GM21515 (cell line): Measurements from ENCODE around the gene MAGI1.

Experiments used
- ATAC-seq: cut with Tn5 transposase; IDR thresholded peaks from one replicate; pipeline ENCODE4 v1.9.1; 2021; ENCODE audit not compliant: unreplicated experiment

The MAGI1 gene

DNA sequence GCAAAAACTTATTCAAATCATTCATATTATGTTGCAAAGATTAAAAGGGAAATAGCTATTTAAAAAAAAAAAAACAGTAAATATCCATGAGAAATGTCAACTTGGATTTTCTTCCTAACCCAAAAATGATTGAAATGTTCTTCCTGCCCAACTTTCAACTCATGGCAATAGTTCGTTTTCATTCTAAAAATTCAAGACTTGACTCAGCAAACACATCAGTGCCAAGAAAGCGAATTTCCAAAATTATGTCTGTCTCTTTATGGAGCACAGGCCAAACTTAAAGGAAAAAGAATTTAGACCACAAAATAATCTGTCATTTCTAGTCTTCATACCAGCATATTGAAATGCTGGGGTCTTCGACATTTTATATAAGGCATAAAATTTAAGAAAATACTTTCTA, 63.7 kb downstream of the MAGI1 start:
- ATAC-seq: no peak

DNA sequence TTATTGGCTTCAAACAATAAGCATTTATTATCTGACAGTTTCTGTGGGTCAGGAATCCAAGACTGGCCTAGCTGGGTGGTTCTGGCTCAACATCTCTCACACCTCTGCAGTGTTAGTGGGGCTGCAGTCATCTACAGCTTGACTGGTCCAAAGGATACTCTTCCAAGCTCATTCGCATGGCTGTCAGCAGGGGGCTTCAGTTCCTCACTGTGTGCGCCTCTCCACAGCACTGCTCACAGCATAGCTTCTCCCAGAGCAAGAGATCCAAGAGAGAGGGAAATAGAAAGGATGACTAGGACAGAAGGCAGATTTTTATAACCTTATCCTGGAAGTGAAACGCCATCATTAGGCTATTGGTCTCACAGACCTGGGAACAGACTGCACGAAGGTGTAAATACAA, 64.2 kb downstream of the MAGI1 start:
- no peak for ATAC-seq

DNA sequence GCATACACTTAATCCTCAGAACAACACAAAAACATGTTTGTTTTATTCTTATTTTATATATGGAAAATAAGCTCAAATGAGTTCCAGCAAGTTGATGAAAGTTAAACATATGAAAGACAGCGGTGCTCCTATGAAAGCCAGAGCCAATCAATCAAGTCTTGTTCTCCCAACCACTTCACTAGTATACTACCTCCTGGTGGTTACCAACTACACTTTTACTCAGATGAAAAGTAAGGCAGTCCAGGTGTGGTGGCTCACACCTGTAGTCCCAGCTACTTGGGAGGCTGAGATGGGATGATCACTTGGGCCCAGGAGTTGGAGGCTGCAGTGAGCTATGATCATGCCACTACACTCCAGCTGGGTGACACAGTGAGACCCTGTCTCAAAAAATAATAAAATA, 66.0 kb downstream of the MAGI1 start:
- ATAC-seq: no peak

DNA sequence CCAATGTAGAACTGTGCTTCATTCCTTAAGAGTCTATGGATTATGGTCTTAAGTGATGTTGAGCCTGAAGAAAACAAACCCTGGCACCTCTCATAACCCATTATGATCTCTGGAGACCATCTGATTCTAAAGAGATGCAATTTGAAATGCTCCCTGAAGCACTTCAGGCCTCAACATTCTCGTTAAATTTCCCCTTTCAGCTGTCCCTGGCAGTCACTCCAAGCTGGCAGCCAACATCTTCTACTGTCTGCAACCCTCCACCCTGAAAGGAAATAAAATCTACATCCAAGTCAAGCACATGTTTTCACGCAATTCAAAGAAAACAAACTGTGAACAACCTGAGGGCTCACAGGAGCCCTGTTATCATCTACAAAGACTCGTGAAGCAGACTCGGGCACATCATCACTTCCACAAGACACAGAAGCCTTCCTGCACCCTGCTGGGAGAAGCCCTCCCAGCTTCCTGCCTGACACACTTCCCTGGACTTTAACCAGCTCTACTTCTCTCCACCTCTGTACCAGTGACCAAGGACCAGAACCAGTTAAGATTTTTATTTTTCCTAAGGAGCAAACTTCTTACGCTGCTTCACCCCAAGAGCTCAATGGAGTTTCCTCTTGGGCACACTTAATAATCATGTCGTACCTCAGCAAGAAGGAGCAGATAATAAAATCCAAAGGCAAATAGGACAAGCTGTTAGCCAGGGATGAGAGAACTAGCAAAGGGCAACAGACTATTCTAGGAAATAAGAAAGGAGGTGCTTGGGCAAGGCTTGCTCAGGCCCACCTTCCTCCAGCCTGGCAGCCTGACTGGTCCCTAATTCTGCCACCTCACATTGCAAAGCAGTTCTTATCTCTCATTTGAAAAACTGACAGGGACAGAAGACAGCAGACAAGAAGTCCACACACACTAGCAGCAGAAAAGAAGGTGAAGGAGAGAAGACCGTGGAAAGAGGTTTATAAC, 67.1 kb downstream of the MAGI1 start:
- no peak for ATAC-seq

DNA sequence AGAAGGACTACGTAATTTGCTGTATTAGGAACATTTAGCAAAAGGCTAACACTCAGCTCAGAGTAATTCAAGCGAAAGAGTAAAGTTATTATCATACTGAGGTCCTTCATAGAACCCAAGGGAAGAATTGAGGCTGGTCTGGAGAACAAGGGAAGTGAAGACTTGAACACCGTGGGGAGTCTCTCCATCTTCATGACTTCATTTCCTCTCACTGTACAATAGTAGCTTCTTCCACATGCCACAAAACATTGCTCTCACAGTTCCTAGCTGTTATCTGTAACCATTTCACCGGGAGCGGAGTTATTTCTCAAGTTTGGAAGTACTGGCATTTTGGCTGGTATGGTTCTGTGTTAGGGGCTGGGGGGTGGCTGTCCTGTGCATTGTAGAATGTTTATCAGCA, 69.7 kb downstream of the MAGI1 start:
- no peak for ATAC-seq

DNA sequence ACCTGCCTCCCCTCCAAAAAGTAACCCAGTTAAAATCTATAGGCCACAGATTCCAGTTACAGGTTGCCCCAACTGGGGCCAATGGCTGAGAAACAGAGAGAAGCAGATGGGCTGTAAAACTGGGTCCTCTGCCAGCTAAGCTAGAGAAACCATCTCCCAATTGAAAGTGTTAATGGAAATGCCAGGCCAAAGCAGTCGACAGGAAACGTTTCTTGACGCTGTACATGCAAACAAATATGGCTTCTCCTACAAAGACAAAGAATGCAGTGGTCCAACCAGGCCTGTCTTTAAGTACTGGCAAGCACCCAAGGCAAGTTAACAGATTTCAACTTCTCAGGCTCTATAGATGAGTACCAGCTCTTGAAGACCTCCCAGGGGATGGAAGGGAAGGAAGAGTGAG, 71.3 kb downstream of the MAGI1 start:
- no peak for ATAC-seq

DNA sequence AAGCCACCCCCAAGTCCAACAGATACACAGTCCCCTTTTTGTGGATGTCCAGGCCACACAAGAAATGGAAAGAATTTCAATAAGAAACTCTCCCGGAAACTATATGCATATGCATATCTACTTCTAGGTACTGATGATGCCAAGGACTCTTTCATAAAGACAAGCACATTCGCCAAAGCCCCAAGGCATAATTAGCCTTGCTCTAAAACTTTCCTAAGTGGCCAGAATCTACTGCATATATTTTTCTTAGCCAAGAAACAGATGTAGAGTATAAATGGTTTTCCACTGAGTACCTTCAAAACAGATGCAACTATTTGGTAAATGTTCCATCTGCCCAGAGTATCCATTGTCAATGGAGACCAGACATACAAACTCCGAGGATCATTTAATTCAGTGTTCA, 73.9 kb downstream of the MAGI1 start:
- no peak for ATAC-seq

DNA sequence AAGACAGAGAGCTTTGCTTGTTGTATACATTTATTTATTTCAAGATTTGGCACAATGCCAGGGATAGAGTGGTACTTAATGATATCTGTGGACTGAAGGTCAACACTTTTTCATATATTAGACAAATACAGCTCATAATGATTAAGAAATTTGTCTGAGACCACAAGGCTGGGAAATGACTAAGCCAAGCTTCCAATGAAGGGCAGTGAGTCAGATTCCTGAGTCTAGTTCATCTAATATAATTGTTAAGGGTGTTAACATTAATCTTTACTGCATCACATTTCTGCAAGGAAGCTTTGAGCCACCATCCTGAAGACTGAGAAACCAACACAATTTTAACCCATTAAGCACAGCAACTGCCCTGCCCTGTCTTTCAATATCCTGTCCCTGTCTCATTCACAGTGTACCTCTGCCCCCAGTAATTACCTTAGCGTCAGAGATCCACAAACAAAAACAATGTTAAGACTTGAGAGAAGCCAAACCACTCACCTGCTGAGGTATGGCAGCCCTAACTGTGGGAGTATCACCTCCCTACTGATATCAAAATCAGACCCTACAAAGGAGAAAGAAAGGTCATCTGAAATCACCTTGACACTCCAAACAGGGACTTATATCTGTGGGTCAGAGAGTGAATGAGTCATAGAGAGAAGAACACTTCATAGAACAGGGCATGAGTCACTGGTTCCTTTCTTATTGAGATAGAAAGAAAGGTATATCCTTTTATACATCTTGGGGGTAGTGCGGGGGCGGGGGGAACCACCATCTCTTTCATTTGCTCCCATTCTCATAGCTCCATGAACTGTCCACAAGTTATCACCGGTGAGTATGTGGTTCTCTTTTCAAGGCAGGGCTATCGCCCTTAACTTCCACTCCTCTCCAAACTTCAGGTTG, 74.7 kb downstream of the MAGI1 start:
- ATAC-seq: peak; percentile 96

DNA sequence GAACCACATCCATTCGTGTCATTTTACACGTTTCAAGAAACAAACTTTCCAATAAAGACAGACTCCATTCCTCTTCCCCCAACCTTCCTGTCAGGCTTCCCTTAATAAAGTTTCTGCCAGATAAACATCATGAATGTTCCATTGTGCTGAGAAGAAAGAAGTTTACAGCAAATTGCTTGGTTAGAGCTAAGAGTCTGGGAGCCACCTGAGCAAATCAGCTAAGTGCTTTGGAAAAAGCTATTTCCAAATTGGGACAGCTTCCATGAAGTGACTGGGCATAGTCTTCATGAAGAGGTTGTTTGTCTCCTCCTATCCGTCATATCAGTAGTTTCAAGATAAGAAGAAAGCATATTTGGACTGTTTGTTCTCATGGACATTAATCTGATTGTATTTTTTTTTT, 77.0 kb downstream of the MAGI1 start:
- ATAC-seq: no peak

DNA sequence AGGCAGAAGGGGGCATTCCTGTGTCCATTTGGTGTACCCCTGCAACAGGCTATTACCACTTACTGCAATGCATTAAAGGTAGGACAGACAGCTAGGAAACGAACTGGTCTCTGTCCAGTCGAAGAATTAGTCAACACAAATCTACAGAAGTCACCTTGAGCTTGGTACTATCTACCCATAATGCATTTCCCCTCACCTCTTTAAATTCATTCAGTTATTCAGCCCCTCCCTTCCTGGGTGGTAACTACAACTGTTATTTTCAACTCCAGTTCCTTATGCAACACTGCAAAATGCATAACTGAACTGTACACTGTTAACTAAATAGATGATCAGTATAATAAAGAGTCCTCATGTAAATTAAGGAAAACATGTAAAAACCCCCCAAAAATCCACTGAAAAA, 77.6 kb downstream of the MAGI1 start:
- no peak for ATAC-seq

DNA sequence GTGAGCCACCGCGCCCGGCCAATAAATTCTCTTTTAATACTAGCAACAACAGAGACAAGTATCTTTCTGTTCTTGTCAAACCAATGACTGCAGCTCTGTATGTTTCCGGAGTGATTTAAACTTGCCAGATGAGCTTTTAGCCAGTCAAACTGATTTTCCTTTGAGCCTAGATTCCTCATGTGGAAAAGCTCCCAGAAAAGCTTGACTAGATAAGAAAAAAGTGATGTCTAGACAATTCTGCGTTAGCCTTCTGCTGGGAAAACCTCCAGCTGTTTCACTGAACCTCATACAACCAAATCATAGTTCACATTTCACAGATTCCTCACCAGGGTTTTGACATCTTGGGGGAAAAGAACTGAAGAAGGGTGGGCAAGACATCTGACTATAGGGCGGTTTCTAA, 78.6 kb downstream of the MAGI1 start:
- no peak for ATAC-seq

DNA sequence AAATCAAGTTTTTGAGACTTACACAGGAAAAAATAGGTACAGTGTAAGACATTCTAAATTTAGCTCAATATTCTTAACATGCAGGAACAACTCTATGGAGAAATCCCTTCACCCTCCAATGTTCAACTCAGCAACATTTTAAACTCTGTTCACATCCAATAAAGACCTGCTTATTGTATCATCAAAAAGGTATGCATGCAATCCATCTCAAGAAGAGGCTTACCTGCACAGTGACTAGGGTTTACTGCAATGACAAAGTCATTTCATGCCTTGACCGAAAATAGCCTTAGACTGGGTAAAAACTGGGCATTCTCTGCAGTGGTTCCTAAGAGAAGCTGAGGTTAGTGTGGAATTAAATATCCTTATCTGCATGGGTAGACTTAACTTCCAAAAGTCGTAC, 80.5 kb downstream of the MAGI1 start:
- ATAC-seq: no peak

DNA sequence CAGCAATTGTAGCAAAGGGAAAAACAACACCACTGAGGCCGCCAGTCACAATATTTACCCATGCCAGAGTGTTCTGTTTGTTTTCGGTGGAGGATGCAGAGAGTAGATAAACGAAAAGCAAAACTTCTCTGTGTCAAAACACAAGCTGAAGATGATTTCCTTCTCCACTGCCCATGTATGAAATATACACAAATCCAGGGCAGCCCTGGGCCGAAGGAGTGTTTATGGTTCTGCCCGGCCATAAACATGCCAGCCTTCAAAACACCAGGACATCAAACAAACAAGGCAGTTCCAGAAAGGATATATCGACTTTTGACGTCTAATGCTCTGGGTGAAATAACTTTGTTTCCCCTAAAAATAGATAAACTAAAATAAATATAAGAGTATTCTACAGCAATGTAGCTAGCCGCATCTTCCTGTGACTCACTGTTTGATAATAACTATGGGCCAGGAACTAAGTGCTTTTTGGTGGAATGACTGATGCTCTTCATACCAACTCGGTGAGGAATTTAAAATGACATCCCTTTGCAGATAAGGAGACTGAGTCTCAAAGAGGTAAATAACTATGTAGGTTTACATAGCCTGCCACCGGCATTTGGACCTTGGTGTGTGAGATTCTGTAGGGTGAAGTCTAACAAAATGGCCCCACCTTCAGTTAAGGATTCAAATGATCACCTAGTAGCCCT, 82.8 kb downstream of the MAGI1 start:
- no peak for ATAC-seq

DNA sequence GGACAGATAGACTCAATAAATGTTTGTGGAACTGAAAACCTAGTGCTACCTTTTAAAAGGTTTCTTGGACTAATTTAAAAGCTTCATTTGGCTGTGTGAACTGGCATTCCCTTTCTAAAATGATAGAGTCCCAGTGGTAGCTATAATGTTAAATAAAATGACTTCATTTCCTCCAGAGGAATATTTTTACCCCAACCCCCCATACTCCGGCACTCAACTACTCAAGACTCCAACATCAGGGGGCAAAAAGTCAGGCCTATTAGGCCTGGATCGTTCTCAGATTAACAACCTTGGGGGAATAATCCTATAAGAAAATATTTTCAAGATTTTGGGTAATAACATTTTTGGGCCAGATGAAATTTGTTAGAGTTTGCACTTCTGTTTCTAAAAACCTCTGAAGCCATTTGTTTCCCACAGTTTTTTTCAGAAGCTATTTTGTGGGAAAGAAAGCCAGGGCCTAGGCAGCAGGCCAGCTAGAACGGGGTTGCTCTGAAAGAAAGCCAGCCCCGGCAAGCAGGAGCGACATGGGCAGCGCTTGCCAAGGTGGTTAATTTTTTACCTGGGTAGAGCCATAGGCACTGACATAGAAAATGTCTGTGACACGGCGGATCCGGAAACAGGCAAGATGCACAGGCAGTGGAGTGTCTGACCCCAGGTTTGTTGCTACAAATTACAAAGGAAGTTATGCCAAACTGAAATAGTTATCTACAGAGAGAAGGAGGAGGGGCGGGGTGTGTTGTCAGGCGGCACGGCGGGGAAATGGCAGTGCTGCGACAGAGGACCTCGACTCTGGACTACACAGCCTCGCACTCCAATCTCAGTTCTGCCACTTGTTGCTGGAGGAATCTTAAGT, 84.6 kb downstream of the MAGI1 start:
- no peak for ATAC-seq

DNA sequence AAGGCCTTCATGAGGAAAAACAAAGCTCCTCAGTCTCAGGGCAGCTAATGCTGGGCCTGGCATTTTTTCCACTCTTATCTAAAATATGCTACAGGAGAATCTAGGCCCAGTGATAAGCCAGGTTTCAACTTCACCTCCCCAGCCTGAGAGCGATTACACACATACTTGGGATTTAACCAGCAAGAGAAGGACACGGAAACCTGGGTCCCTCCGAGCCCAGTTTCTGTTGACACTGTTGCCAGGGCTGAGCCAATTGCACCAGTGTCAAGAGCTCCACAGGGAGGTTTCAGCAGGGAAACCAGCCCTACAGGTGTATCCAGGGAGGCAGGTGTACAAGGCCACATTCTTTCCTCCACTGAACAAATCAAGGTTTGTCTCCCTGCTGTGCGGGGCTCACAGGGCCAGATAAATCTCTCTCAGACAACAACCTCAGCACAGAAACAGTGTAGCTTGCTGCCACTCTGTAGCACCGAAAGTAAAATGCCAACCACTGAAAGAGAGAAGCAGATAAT, 85.4 kb downstream of the MAGI1 start:
- no peak for ATAC-seq

DNA sequence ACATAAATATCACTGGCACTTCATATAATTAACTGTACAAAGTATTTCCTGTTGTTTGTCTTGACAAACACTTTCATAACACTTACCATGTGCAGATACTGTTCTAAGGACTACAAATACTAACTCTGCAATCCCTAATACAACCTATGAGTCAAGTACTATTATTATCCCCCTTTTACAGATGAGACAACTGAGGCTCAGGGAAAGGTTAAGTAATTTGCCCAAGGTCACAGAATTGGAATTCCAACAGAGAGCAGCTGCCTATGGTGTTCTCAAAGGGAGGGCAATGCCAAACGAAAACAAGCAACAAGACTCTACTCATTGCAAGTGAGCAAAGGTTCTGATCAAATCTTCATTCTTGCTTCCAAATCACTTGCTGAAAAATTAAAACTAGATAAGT, 85.9 kb downstream of the MAGI1 start:
- no peak for ATAC-seq

DNA sequence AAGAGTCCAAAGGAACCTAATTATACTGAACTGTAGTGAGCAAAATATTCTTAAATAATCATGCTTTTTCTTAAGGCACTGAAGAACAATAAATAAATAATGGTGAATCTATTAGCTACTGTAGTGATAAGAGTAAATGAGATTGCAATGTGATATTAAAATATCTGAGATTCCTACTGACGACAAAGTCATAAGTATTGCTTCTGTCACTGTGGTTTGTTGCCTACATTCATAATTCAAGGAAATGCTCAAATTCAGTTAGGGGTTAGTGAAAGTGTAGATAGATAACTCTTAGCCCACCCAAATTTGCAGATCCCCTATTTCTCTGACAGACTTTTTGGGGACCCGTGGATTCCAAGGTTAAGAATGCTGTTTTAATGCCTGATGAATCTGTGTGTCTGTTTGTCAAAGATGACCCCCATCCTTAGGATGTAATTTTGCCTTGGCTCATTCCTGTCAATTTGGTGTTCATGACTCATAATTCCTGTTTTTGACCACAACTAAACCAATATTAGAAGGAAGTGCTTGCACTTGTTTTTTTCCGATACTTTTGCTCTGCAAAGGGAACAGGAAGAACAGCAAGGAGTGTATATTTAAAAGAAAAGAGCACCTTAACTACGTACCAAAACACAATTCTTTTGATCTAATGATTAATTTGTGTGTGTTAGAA, 86.7 kb downstream of the MAGI1 start:
- no peak for ATAC-seq

DNA sequence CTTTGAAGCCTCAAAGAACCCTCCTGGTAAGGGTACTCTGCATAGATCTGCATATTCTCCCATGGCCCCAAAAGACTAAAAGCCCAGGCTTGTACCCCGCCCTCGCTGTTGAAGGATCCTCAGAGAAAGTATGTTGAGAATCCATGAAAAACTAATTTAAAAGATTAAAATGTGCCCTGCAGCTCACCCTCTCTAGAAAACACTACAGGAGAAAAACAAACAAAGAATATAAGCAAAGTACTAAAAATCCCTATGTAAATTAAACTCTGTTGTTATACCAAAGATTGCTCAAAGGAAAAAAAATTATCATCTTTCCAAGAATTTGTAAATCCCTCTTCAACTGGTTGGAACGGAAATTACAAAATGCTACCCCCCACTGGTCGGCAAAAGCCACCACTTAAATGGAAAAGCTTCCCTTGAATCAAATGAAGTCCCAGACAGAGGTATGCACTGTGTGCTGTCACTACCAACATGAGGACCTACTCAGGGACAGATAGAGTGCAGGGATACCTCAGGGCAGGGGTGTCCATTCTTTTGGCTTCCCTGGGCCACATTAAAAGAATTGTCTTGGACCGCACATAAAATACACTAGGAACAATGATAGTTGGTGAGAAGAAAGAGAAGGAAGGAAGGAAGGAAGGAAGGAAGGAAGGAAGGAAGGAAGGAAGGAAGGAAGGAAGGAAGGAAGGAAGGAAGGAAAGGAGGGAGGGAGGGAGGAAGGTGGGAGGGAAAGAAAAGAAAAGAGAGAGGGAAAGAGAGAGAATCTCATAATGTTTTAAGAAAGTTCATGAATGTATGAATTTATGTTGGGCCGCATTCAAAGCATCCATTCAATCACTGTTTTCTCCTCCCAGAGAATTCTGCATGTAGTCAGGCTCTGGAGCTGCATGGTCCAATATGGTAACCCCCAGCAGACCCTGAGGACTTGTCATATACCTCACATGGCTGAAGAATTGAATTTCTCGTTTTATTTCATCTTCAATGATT, 88.1 kb downstream of the MAGI1 start:
- ATAC-seq: no peak
